B cell (primary cell): ENCODE results near the gene RAP1GAP2. TPM values are rescaled to one million over a fixed set of nuclear protein-coding genes. Genes with fewer than 3 reads are reported as not detected.

Experiments
- ATAC-seq: fragments of 200-7000 bp; cut with Tn5 transposase; one replicate; pipeline ENCODE4 v1.10.0; 2021; ENCODE audit warnings: low read depth, mild to moderate bottlenecking, moderate number of reproducible peaks, moderate library complexity
- CTCF ChIA-PET: fragments of 350-600 bp; sonication (Branson Sonifier 250); formaldehyde crosslinking; loops from one replicate; lab custom pipeline; 2021; ENCODE audit warnings: antibody characterized with exemption, inconsistent platforms; lab: Charles Lee
- POLR2A ChIA-PET: fragments of 350-600 bp; sonication (Branson Sonifier 250); formaldehyde crosslinking; loops from one replicate; lab custom pipeline; 2021; ENCODE audit warnings: antibody characterized with exemption; lab: Charles Lee
- DNase-seq: peaks from one replicate; pipeline ENCODE4 v3.0.0; 2013
- H2AFZ ChIP-seq: 2 replicates; pipeline ENCODE4 v1.6.1; 2012; ENCODE audit warnings: mild to moderate bottlenecking, low read depth, low read length; ENCODE audit not compliant: insufficient read depth, poor library complexity, severe bottlenecking
- H3K27ac ChIP-seq, 2 donors: 1 replicate in 1 of 2; 2 replicates in 1 of 2; pipeline ENCODE4 v1.5.1; 2012 to 2013; ENCODE audit warnings: low read length in 2 of 2, mild to moderate bottlenecking in 2 of 2, moderate library complexity in 1 of 2
- H3K27me3 ChIP-seq, 4 experiments: fragments of 200-600 bp in 1 of 4; sonication (generic) in 1 of 4; replicated peaks in 1 of 4; 1 replicate in 2 of 4; 2 replicates in 2 of 4; pipeline versions ENCODE4 v1.6.1 to v1.7.0; 2013 to 2016; ENCODE audit warnings: low read length in 3 of 4, mild to moderate bottlenecking in 2 of 4, mixed read lengths in 1 of 4, moderate library complexity in 1 of 4; ENCODE audit not compliant: insufficient read depth in 4 of 4, control insufficient read depth in 3 of 4; ENCODE audit errors: control extremely low read depth in 1 of 4
- H3K36me3 ChIP-seq, 2 experiments: replicated peaks in 1 of 2; 1 replicate in 1 of 2; 2 replicates in 1 of 2; pipeline versions ENCODE4 v1.6.1 to v1.7.1; 2013; ENCODE audit warnings: low read length in 1 of 2; ENCODE audit not compliant: insufficient read depth in 2 of 2, control insufficient read depth in 1 of 2; ENCODE audit errors: control extremely low read depth in 1 of 2, extremely low read depth in 1 of 2
- H3K4me1 ChIP-seq, 2 donors: fragments of 200-600 bp in 1 of 2; sonication (generic) in 1 of 2; 1 replicate in 1 of 2; 2 replicates in 1 of 2; pipeline versions ENCODE4 v1.5.1 to v1.6.1; 2013 to 2017; ENCODE audit warnings: low read length in 2 of 2; ENCODE audit not compliant: control insufficient read depth in 2 of 2, insufficient read depth in 2 of 2
- H3K4me2 ChIP-seq: replicated peaks from 2 replicates; pipeline ENCODE3; 2012; ENCODE audit warnings: mild to moderate bottlenecking, low read depth, low read length; ENCODE audit not compliant: poor library complexity, severe bottlenecking
- H3K4me3 ChIP-seq, 5 experiments: fragments of 200-600 bp in 1 of 5; sonication (generic) in 1 of 5; 1 replicate in 3 of 5; 2 replicates in 2 of 5; pipeline versions ENCODE4 v1.5.1 to v1.7.0; 2011 to 2016; ENCODE audit warnings: low read length in 4 of 5, mild to moderate bottlenecking in 4 of 5, low read depth in 2 of 5, control low read depth in 1 of 5, moderate library complexity in 1 of 5; ENCODE audit not compliant: insufficient read depth in 1 of 5; ENCODE audit errors: control extremely low read depth in 1 of 5, extremely low read depth in 1 of 5
- H3K79me2 ChIP-seq: fragments of 200-600 bp; sonication (generic); one replicate; pipeline ENCODE4 v1.6.0; 2016; ENCODE audit warnings: low read length; ENCODE audit not compliant: control insufficient read depth, insufficient read depth
- H3K9ac ChIP-seq: fragments of 200-600 bp; sonication (generic); 2 replicates; pipeline ENCODE4 v1.6.1; 2017; ENCODE audit warnings: mild to moderate bottlenecking, low read length, moderate library complexity
- H3K9me3 ChIP-seq, 3 donors: one replicate each; pipeline versions ENCODE4 v1.6.1 to v1.7.1; 2013; ENCODE audit warnings: low read length in 2 of 3; ENCODE audit not compliant: control insufficient read depth in 2 of 3, insufficient read depth in 1 of 3; ENCODE audit errors: control extremely low read depth in 1 of 3
- H4K20me1 ChIP-seq: 2 replicates; pipeline ENCODE4 v1.6.0; 2012; ENCODE audit warnings: mild to moderate bottlenecking, low read length; ENCODE audit not compliant: insufficient read depth, control insufficient read depth, poor library complexity, severe bottlenecking
- H3K27ac Mint-ChIP-seq: one replicate; pipeline ENCODE4 v1.8.0; 2021; ENCODE audit warnings: mixed read lengths
- H3K27me3 Mint-ChIP-seq: one replicate; pipeline ENCODE4 v1.8.0; 2021; ENCODE audit warnings: mixed read lengths
- H3K4me1 Mint-ChIP-seq: one replicate; pipeline ENCODE4 v1.8.0; 2021; ENCODE audit warnings: mixed read lengths
- H3K4me3 Mint-ChIP-seq: one replicate; pipeline ENCODE4 v1.8.0; 2021; ENCODE audit warnings: mixed read lengths
- H3K9me3 Mint-ChIP-seq: one replicate; pipeline ENCODE4 v1.8.0; 2022; ENCODE audit warnings: mixed read lengths; ENCODE audit not compliant: insufficient read depth
- CTCF ChIP-seq: fragments of 200-600 bp; IDR thresholded peaks from one replicate; pipeline ENCODE4 v1.8.0; 2022; ENCODE audit warnings: antibody characterized with exemption, mild to moderate bottlenecking
- EZH2 ChIP-seq: IDR thresholded peaks from 2 replicates; pipeline ENCODE4 v1.6.1; 2012; ENCODE audit warnings: borderline replicate concordance, low read depth, mild to moderate bottlenecking, moderate library complexity, low read length; ENCODE audit not compliant: insufficient read depth, poor library complexity, severe bottlenecking
- WGBS: methylation state at CpG from one replicate; pipeline ENCODE4 v1.1.5; 2013; ENCODE audit warnings: missing lambda C conversion rate; ENCODE audit not compliant: insufficient coverage; 5-methylcytosine and 5-hydroxymethylcytosine counted together
- intact Hi-C: fragments of 100-400 bp; cut with micrococcal nuclease; formaldehyde crosslinking; loops from one replicate; pipeline ENCODE4 v1.10.0; 2022
- polyA plus RNA-seq: library from polyadenylated mRNA; depleted of rRNA; stranded (reverse); fragments of >200 nt; gene quantifications from 2 replicates; pipeline ENCODE4 v1.2.3, GENCODE V29; 2012
- total RNA-seq, 2 donors: library from RNA; stranded (reverse); fragments of 120-200 nt in 1 of 2; gene quantifications; 1 replicate in 1 of 2; 2 replicates in 1 of 2; pipeline versions ENCODE4 v1.2.3 to v1.2.4, GENCODE V29; 2013 to 2022

The RAP1GAP2 gene
- total and polyA plus RNA-seq, 2 donors (not counting 1 experiment from before 2014, with no cell fraction given), result 14.9 to 16.4 TPM

GRCh38 chr17:2797637-2798036 lies 1.4 kb downstream of the RAP1GAP2 start:
- no peak overlapping the region for H3K9ac ChIP-seq

More at GRCh38 chr17:2797637-2798036, 1.4 kb downstream of the RAP1GAP2 start:
- no peak overlapping the region for H3K27ac ChIP-seq
- H3K9me3 Mint-ChIP-seq, result no peaks in the 10 kb centered on the region
- H3K4me2 ChIP-seq, result peak overlapping the region; percentile 95
- POLR2A ChIA-PET, result no interaction called here
- no peaks in the 10 kb centered on the region for H3K27me3 Mint-ChIP-seq
- H3K4me3 ChIP-seq, result peak overlapping the region in 2 of 5 experiments; percentile 57 to 62
- no peaks in the 10 kb centered on the region for H4K20me1 ChIP-seq
- H3K4me1 ChIP-seq, result peaks cover 45 to 63% of the 10 kb centered on the region in 2 donors
- WGBS, result 64% methylated on average over 11 of the region's 11 CpGs
- no peaks in the 10 kb centered on the region for H3K9me3 ChIP-seq
- ATAC-seq (no peak), DNase-seq (no peak)
- H3K4me1 Mint-ChIP-seq, result peaks cover 59% of the 10 kb centered on the region
- peak overlapping the region; percentile 91 for H3K27ac Mint-ChIP-seq
- peaks cover 0 to 5% of the 10 kb centered on the region in 2 experiments for H3K36me3 ChIP-seq
- TF ChIP-seq CTCF (no peak), EZH2 (no peak)
- H2AFZ ChIP-seq, result peak overlapping the region; percentile 68
- CTCF ChIA-PET, result interaction anchor here (0.7 to 3.1 kb wide), 5 partner anchors 11 to 51 kb away, joined by 3 to 18 read pairs (median 6); no protein-coding TSS in a partner anchor
- peak overlapping the region; percentile 96 for H3K4me3 Mint-ChIP-seq
- peaks cover 6% of the 10 kb centered on the region for H3K79me2 ChIP-seq
- no peaks in the 10 kb centered on the region for H3K27me3 ChIP-seq
- intact Hi-C loops, result no loop called here
